Measurements from ENCODE around the gene RB1. TPM values are rescaled to one million over a fixed set of nuclear protein-coding genes. Genes with fewer than 3 reads are reported as not detected.

Gene RB1
- total RNA-seq, 2 donors from 2014 or later: 42.1 to 43.7 TPM

- no peak overlapping the region for H3K27ac ChIP-seq
- intact Hi-C loops (cut with DNase I): no loop called here
- H3K4me1 ChIP-seq (replicated peaks): no peaks in the 10 kb centered on the region
- H3K9me3 ChIP-seq: no peaks in the 10 kb centered on the region
- H3K27me3 ChIP-seq (replicated peaks; ENCODE audit: insufficient read depth): no peaks in the 10 kb centered on the region
- no peak for DNase-seq (ENCODE audit: low spot score)
- no peak overlapping the region for H3K4me3 ChIP-seq
- peaks cover 0 to 3% of the 10 kb centered on the region in 2 donors for H3K36me3 ChIP-seq
- no peak for TF ChIP-seq POLR2AphosphoS5 (IDR thresholded peaks at IDR 0.05)
- no peak for TF ChIP-seq POLR2A (IDR thresholded peaks at IDR 0.05)
- TF ChIP-seq CTCF (IDR thresholded peaks at IDR 0.05): no peak
These were observed 37.4 kb upstream of the RB1 start for GRCh38 chr13:48266150-48266549.

- 70% methylated on average over 2 of the region's 2 CpGs for WGBS
- Histone ChIP-seq H3K36me3 (no peaks in the 10 kb centered on the region), H3K27me3 (replicated peaks; ENCODE audit: insufficient read depth) (no peaks in the 10 kb centered on the region), H3K4me1 (replicated peaks) (no peaks in the 10 kb centered on the region), H3K4me3 (no peak overlapping the region), H3K9me3 (no peaks in the 10 kb centered on the region), H3K27ac (no peak overlapping the region)
- no peak for DNase-seq (ENCODE audit: low spot score)
- intact Hi-C loops (cut with DNase I): no loop called here
- TF ChIP-seq CTCF (IDR thresholded peaks at IDR 0.05) (no peak), POLR2AphosphoS5 (IDR thresholded peaks at IDR 0.05) (no peak), POLR2A (IDR thresholded peaks at IDR 0.05) (no peak)
These were observed 36.6 kb upstream of the RB1 start for GRCh38 chr13:48266701-48267639.

DNA sequence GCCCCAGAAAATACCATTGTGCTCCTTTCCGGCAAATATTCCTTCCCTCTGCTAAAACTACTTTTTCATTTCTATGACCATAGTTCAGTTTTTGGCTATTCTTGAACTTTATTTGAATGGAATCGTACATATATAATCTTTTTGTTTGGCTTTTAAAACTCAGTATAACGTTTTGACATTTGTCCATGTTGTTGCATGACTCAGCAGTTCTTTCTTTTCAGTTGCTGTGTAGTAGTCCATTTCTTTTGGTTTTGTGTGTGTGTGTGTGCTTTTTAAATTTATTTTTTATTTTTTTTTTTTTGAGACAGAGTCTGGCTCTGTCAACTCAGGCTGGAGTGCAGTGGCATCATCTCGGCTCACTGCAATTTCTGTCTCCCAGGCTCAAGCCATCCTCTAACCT, 35.5 kb upstream of the RB1 start:
- intact Hi-C loops (cut with DNase I): no loop called here
- H3K27ac ChIP-seq: no peak overlapping the region
- DNase-seq (ENCODE audit: low spot score): no peak
- H3K36me3 ChIP-seq: no peaks in the 10 kb centered on the region
- H3K9me3 ChIP-seq: no peaks in the 10 kb centered on the region
- no peak overlapping the region for H3K4me3 ChIP-seq
- no peak for TF ChIP-seq CTCF (IDR thresholded peaks at IDR 0.05)
- TF ChIP-seq POLR2A (IDR thresholded peaks at IDR 0.05): no peak
- TF ChIP-seq POLR2AphosphoS5 (IDR thresholded peaks at IDR 0.05): no peak
- H3K4me1 ChIP-seq (replicated peaks): no peaks in the 10 kb centered on the region
- no peaks in the 10 kb centered on the region for H3K27me3 ChIP-seq (replicated peaks; ENCODE audit: insufficient read depth)
- 90% methylated on average over 4 of the region's 4 CpGs for WGBS

DNA sequence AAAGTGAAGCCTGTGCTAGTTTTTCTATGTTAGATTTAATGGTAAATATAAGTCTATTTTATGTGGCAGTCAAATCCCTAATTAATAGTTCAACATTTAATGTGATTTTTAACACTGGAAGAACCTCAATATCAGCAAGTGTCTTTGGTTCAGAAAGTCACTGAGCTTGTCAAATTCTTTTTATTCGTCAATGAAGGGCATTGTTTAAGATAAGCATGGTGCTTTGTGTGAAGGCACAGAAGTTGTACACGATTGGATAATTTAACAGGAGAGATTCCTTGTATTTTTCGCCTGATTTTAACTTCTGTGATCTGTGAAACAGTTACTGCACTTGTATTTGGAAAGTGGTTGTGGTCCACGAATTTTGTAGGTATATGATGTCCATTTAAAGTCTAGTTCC, 30.2 kb upstream of the RB1 start:
- Histone ChIP-seq H3K27ac (no peak overlapping the region), H3K9me3 (no peaks in the 10 kb centered on the region), H3K4me3 (no peak overlapping the region), H3K36me3 (no peaks in the 10 kb centered on the region), H3K4me1 (replicated peaks) (no peaks in the 10 kb centered on the region), H3K27me3 (replicated peaks; ENCODE audit: insufficient read depth) (no peaks in the 10 kb centered on the region)
- TF ChIP-seq POLR2AphosphoS5 (IDR thresholded peaks at IDR 0.05) (no peak), CTCF (IDR thresholded peaks at IDR 0.05) (no peak)
- intact Hi-C loops (cut with DNase I): no loop called here
- 87% methylated on average over 4 of the region's 4 CpGs for WGBS
- DNase-seq (ENCODE audit: low spot score): no peak

DNA sequence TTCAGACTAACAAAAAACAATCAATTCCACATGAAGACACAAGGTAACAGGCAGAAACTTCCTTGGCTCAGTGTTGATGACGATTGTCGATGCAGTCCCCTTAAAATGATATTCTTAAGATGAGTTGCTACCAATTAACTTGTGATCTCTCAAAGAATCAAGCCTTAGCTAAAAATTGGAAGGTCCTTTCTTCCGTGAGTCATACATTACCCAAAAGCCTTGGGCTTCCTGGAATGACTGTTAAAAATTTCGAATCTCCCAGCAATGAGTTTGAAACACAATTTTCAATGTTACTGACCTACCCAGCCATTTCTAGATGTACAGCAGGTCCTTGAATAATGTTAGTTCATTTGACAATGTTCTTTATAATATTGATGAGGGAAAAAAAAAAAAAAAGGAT, 28.0 kb upstream of the RB1 start:
- Histone ChIP-seq H3K4me3 (no peak overlapping the region), H3K9me3 (no peaks in the 10 kb centered on the region), H3K27me3 (replicated peaks; ENCODE audit: insufficient read depth) (no peaks in the 10 kb centered on the region), H3K27ac (no peak overlapping the region), H3K4me1 (replicated peaks) (no peaks in the 10 kb centered on the region), H3K36me3 (no peaks in the 10 kb centered on the region)
- intact Hi-C loops (cut with DNase I): no loop called here
- 90% methylated on average over 4 of the region's 4 CpGs for WGBS
- DNase-seq (ENCODE audit: low spot score): no peak
- TF ChIP-seq POLR2AphosphoS5 (IDR thresholded peaks at IDR 0.05) (no peak), POLR2A (IDR thresholded peaks at IDR 0.05) (no peak), CTCF (IDR thresholded peaks at IDR 0.05) (no peak)
